ENCODE results near the gene PPP2R2D. TPM values are rescaled to one million over a fixed set of nuclear protein-coding genes. Genes with fewer than 3 reads are reported as not detected.

PPP2R2D gene
- total RNA-seq, 6 experiments from 2014 or later = 22.9 to 28.1 (median 24.5) TPM

DNA sequence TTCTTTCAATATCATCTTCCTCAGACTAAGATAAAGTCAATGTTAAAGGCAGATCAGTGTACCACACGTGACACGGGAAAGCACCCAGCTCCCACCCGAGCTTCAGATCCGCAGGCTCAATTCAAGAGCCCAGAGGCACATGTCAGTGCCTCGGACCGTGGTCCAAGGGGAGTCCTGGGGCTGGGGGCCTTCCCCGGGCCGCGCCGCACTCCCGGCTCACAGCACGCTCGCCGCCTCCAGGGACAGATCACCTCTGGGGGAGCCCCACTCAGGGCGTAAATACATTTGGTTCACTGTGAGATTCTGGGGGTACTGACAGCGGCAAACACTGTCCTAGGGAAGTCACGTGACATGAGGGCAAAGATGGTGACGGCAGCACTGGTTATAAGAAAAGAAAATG lies 70.1 kb downstream of the PPP2R2D start:
- TF ChIP-seq, protein P1, sequence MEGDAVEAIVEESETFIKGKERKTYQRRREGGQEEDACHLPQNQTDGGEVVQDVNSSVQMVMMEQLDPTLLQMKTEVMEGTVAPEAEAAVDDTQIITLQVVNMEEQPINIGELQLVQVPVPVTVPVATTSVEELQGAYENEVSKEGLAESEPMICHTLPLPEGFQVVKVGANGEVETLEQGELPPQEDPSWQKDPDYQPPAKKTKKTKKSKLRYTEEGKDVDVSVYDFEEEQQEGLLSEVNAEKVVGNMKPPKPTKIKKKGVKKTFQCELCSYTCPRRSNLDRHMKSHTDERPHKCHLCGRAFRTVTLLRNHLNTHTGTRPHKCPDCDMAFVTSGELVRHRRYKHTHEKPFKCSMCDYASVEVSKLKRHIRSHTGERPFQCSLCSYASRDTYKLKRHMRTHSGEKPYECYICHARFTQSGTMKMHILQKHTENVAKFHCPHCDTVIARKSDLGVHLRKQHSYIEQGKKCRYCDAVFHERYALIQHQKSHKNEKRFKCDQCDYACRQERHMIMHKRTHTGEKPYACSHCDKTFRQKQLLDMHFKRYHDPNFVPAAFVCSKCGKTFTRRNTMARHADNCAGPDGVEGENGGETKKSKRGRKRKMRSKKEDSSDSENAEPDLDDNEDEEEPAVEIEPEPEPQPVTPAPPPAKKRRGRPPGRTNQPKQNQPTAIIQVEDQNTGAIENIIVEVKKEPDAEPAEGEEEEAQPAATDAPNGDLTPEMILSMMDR (IDR thresholded peaks at IDR 0.05) = no peak
- no peaks in the 10 kb centered on the region; the same call in none of the 2 replicates for H3K4me1 Mint-ChIP-seq (ENCODE audit: low read depth)
- H3K27me3 Mint-ChIP-seq (ENCODE audit: insufficient read depth) = peaks cover 6% of the 10 kb centered on the region
- H3K36me3 Mint-ChIP-seq (ENCODE audit: low read depth) = peaks cover 29% of the 10 kb centered on the region
- no peak for DNase-seq
- H3K9me3 Mint-ChIP-seq = no peaks in the 10 kb centered on the region
- H3K4me3 Mint-ChIP-seq = no peak overlapping the region
- no peak overlapping the region for H3K27ac Mint-ChIP-seq

DNA sequence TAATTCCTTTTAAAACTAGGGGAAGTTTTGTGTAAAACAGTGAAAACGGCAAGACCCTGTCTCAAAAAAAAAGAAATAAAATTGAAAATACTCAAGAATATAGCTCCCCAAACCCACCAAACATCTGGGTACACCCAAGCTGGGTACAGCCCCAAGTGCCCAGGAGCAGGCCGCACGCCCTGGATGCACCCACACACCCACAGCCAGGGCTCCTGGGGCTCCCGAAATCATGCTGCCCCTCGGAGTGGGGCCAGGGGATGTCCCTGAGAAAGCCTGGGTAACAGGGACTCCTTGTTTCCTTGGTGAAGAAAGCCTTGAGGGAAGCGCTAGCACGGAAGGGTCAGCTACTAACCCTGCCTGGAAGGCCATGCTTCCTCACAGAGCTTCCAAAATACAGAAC lies 70.8 kb downstream of the PPP2R2D start:
- H3K4me1 Mint-ChIP-seq (ENCODE audit: low read depth) = no peaks in the 10 kb centered on the region; the same call in none of the 2 replicates
- H3K27ac Mint-ChIP-seq = no peak overlapping the region
- H3K4me3 Mint-ChIP-seq = no peak overlapping the region
- H3K36me3 Mint-ChIP-seq (ENCODE audit: low read depth) = peaks cover 30% of the 10 kb centered on the region
- H3K27me3 Mint-ChIP-seq (ENCODE audit: insufficient read depth) = peaks cover 6% of the 10 kb centered on the region
- no peaks in the 10 kb centered on the region for H3K9me3 Mint-ChIP-seq
- TF ChIP-seq, protein P1 (IDR thresholded peaks at IDR 0.05) = no peak
- no peak for DNase-seq

DNA sequence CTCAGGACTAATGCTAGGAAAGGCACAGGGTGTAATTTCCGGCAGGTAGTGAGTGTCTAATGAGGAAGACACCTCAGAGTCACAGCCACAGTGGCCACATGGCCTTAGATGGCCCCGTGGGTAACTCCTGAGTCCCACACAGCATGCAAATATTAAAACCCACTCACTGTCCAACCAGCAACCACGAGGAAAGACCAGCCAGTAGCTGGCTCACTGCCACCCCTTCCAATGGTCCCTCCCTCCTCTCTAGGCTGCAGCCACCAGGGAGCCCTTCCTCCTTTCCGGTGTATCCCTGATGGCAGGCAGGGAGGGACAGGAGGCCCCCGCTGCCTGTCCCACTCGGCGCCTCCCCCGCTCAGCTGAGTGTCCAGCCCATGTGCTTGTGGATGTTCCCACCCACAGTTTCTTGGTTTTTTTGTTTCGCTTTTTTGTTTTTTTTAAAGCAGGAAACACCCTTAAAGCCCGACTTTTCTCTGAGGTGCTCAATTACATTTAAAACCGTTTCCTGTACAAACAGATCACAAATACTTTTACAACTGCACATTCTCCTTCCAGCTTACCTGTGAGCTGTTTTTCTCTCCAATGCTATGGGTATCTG lies 71.8 kb downstream of the PPP2R2D start:
- no peaks in the 10 kb centered on the region for H3K9me3 Mint-ChIP-seq
- no peak overlapping the region for H3K4me3 Mint-ChIP-seq
- TF ChIP-seq, protein P1 (IDR thresholded peaks at IDR 0.05) = no peak
- peaks cover under 1% of the 10 kb centered on the region for H3K4me1 Mint-ChIP-seq (ENCODE audit: low read depth)
- no peak overlapping the region for H3K27ac Mint-ChIP-seq
- no peak for DNase-seq
- H3K36me3 Mint-ChIP-seq (ENCODE audit: low read depth) = peaks cover 36% of the 10 kb centered on the region
- H3K27me3 Mint-ChIP-seq (ENCODE audit: insufficient read depth) = peaks cover 5% of the 10 kb centered on the region

DNA sequence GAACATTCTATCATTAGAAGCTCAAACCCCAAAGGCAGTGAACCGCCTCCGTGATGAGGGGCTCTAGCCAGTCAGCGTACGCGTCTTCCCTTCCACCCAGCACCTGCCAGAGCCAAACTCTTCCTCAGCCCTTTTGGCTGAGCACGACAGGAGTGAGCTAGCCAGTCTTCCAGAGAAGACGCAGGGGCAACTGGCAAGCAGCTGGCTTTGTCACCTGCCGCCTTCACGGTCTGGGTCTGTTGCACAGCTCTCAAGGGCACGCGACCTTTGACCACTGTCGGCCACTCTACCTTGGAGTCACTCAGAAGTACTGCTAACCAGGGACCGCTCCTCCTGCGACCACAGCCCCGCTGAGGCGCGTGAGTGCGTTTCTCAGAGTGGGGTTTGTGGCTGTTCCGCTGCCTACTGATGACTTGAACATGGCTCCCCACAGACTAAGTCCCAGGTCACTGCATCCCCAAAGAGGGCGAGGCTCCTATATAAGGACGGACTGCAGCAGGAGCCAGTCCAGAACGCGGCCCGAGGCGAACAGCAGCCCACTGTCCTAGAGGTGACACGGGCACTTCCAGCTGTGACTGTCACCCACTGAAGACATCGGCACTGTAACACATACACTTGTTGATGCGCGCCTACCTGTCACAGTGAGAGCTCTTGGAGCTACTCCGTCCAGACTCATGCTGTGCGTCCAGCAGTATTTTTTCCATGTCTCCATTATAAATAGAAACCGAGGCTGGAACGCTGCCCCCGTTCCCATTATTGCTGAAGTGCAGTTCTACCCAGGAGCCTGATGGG lies 72.5 kb downstream of the PPP2R2D start:
- Mint-ChIP-seq H3K4me1 (ENCODE audit: low read depth) (peaks cover 8% of the 10 kb centered on the region), H3K4me3 (no peak overlapping the region), H3K9me3 (no peaks in the 10 kb centered on the region), H3K27ac (no peak overlapping the region), H3K27me3 (ENCODE audit: insufficient read depth) (peaks cover 5% of the 10 kb centered on the region), H3K36me3 (ENCODE audit: low read depth) (peaks cover 43% of the 10 kb centered on the region)
- no peak for DNase-seq
- TF ChIP-seq, protein P1 (IDR thresholded peaks at IDR 0.05) = no peak

DNA sequence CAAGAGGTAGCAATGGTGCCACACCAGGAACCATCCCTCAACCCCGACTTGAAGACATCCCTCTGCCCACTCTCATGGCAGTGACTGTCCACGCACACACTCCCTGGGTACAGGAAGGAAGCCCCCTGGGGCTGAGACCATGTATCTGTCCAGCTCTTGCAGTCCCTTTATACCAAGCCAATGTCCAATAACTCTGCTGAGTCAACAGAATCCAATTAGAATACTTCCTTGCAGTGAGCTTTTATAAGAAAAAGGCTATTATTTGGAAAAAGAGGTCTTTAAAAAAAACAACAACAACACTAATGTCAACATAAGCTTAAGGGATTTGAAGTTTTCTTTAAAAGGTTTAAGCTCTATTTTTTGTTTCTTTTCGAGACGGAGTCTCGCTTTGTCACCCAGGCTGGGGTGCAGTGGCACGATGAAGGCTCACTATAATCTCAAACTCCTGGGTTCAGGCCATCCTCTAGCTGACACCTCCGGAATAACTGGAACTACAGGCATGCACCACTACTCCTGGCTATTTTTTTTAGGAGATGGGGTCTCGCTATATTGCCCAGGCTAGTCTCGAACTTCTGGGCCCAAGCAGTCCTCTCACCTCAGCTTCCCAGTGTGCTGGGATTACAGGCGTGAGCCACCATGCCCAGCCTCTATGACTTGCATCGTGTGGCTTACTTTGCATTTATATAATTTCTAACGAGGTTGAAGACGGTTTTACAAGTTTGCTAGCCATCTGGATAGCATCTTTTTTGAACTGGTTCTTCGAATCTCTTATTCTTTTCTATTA lies 73.4 kb downstream of the PPP2R2D start:
- DNase-seq = no peak
- Mint-ChIP-seq H3K27ac (no peak overlapping the region), H3K4me1 (ENCODE audit: low read depth) (peaks cover 16% of the 10 kb centered on the region), H3K27me3 (ENCODE audit: insufficient read depth) (peaks cover 5% of the 10 kb centered on the region), H3K9me3 (no peaks in the 10 kb centered on the region), H3K36me3 (ENCODE audit: low read depth) (peaks cover 46% of the 10 kb centered on the region), H3K4me3 (no peak overlapping the region)
- TF ChIP-seq, protein P1 (IDR thresholded peaks at IDR 0.05) = no peak
